Ishikawa (cell line): ENCODE measurements around the gene ADGRG6.

Experiments
- CEBPB ChIP-seq: IDR thresholded peaks from 2 replicates; pipeline ENCODE4 v1.6.1; 2012
- CREB1 ChIP-seq: IDR thresholded peaks from 2 replicates; pipeline ENCODE4 v1.6.1; 2012; ENCODE audit warnings: low read depth
- EGR1 ChIP-seq: IDR thresholded peaks from 2 replicates; pipeline ENCODE4 v1.6.1; 2012
- EP300 ChIP-seq: IDR thresholded peaks from 2 replicates; pipeline ENCODE4 v1.6.1; 2012; ENCODE audit warnings: borderline replicate concordance
- FOXM1 ChIP-seq: IDR thresholded peaks from 2 replicates; pipeline ENCODE4 v1.6.1; 2012; ENCODE audit warnings: low read depth, borderline replicate concordance
- MAX ChIP-seq: IDR thresholded peaks from 2 replicates; pipeline ENCODE4 v1.6.1; 2012
- NFIC ChIP-seq: IDR thresholded peaks from 2 replicates; pipeline ENCODE4 v1.6.1; 2012
- RAD21 ChIP-seq: IDR thresholded peaks from 2 replicates; pipeline ENCODE4 v1.6.1; 2012; ENCODE audit warnings: low read depth
- REST ChIP-seq: IDR thresholded peaks from 2 replicates; pipeline ENCODE4 v1.6.1; 2012; ENCODE audit warnings: low read depth, mild to moderate bottlenecking
- TAF1 ChIP-seq: IDR thresholded peaks from 2 replicates; pipeline ENCODE4 v1.6.1; 2012; ENCODE audit warnings: low read depth, mild to moderate bottlenecking
- TCF12 ChIP-seq: IDR thresholded peaks from 2 replicates; pipeline ENCODE4 v1.6.1; 2012; ENCODE audit warnings: low read depth
- TEAD4 ChIP-seq: IDR thresholded peaks from 2 replicates; pipeline ENCODE4 v1.6.1; 2012
- USF1 ChIP-seq: IDR thresholded peaks from 2 replicates; pipeline ENCODE4 v1.6.1; 2012
- YY1 ChIP-seq: IDR thresholded peaks from 2 replicates; pipeline ENCODE4 v1.6.1; 2012; ENCODE audit warnings: low read depth
- ZBTB7A ChIP-seq: IDR thresholded peaks from 2 replicates; pipeline ENCODE4 v1.6.1; 2012; ENCODE audit warnings: low read depth

The ADGRG6 gene

GRCh38 chr6:142331601-142332000 lies 29.8 kb downstream of the ADGRG6 start:
- TF ChIP-seq REST, result no peak
- TF ChIP-seq NFIC, result no peak
- TF ChIP-seq TCF12, result no peak
- no peak for TF ChIP-seq TAF1
- TF ChIP-seq TEAD4, result no peak

GRCh38 chr6:142332393-142333098 lies 30.7 kb downstream of the ADGRG6 start:
- TF ChIP-seq TAF1, result no peak
- TF ChIP-seq YY1, result no peak
- TF ChIP-seq NFIC, result no peak
- no peak for TF ChIP-seq EGR1
- TF ChIP-seq RAD21, result no peak
- TF ChIP-seq TEAD4, result no peak
- TF ChIP-seq TCF12, result no peak
- TF ChIP-seq MAX, result no peak
- TF ChIP-seq REST, result no peak
- TF ChIP-seq ZBTB7A, result no peak
- no peak for TF ChIP-seq FOXM1

- TF ChIP-seq ZBTB7A (no peak), CREB1 (no peak), EP300 (no peak), CEBPB (no peak), YY1 (no peak), REST (no peak)
These were observed 31.6 kb downstream of the ADGRG6 start for GRCh38 chr6:142333431-142333830.

GRCh38 chr6:142334294-142334693 lies 32.5 kb downstream of the ADGRG6 start:
- TF ChIP-seq MAX (no peak), CREB1 (no peak), YY1 (no peak), TEAD4 (no peak), EP300 (no peak), USF1 (no peak), EGR1 (no peak), REST (no peak), TCF12 (no peak), CEBPB (no peak), ZBTB7A (no peak), FOXM1 (no peak), RAD21 (no peak), TAF1 (no peak), NFIC (no peak)
